Measurements from ENCODE around the gene CHRM2.

CHRM2 gene

DNA sequence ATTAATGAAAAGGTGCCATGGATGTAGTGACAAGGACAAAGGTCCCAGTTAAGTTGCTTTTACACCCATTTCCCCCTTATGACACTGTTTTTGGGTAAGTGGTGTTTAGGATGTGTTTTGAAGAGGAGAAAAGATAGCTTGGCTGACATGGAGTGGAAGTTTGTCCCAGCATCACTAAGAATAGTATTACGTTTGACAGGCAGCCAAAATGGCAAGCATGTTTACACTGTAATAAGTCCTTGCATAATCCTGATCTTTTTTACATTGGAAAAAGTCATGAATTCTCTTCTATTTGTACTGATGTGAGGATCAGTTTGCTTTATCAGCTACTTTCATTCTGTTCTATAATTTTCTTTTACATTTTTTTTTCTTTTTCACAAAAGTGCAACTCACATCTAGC lies 137.8 kb downstream of the CHRM2 start:
- TF ChIP-seq TEAD4 (IDR thresholded peaks at IDR 0.05) = no peak
- TF ChIP-seq FOXM1 (IDR thresholded peaks at IDR 0.05; ENCODE audit: borderline replicate concordance, low read depth) = no peak
- TF ChIP-seq, protein P1, sequence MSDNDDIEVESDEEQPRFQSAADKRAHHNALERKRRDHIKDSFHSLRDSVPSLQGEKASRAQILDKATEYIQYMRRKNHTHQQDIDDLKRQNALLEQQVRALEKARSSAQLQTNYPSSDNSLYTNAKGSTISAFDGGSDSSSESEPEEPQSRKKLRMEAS (IDR thresholded peaks at IDR 0.05) = no peak
- no peak for TF ChIP-seq TAF1 (IDR thresholded peaks at IDR 0.05; ENCODE audit: low read depth)
- no peak for TF ChIP-seq CREB1 (IDR thresholded peaks at IDR 0.05; ENCODE audit: low read depth)

DNA sequence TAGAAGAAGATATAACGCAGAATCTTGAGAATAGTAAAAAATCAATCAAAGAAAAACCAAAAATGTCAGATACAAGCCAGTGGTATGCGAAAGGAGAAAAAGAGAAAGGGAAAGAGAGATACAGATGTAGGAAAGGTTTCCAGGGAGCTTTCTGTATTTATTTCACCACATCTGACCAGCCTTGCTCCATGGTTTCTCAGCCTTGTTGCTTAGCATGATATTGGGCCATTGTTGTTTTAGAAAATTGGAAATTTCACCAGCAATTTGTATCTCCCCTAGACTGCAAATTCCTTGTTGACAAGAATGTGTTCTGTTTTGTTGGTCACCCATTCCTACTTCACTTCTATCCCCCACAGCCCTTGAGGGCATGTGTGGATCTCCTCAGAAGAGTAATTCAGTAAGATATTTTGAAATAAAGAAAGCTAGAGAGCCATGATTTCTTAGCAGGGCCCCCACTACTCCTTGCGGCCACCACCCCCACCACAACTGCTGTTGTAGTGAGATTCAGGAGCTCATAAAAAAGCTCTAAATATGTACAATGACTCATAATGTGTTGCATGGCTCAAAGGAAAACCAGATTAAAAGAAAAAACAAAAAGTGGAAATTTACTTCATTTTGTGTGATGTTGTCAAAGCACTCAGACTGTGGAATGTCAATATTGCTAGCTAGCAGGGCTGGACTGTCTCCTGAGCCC lies 138.7 kb downstream of the CHRM2 start:
- no peak for TF ChIP-seq EGR1 (IDR thresholded peaks at IDR 0.05)
- TF ChIP-seq CEBPB (IDR thresholded peaks at IDR 0.05) = no peak
- no peak for TF ChIP-seq CREB1 (IDR thresholded peaks at IDR 0.05; ENCODE audit: low read depth)
- TF ChIP-seq YY1 (IDR thresholded peaks at IDR 0.05; ENCODE audit: low read depth) = no peak

DNA sequence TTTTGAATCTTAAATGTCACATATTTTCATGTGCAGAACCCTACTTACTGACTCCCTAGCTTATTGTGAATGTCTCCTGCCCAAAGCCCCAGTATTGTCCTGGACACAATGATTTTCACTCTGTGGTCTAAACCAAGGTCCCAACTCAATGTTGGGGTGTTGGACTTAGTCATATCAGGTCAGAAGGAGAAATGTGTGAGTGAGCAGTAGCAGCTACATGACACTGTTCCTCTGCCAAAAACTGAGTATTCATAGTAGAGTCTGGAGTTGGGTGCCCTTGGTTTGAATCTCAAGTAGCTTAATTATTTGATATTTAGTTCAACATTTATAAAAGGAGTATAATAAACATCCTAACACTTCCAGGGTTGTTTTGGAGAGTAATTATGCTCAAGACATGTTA lies 141.0 kb downstream of the CHRM2 start:
- TF ChIP-seq EP300 (IDR thresholded peaks at IDR 0.05; ENCODE audit: borderline replicate concordance) = no peak
- TF ChIP-seq TCF12 (IDR thresholded peaks at IDR 0.05; ENCODE audit: low read depth) = no peak
- no peak for TF ChIP-seq NFIC (IDR thresholded peaks at IDR 0.05)
- TF ChIP-seq, protein P2, sequence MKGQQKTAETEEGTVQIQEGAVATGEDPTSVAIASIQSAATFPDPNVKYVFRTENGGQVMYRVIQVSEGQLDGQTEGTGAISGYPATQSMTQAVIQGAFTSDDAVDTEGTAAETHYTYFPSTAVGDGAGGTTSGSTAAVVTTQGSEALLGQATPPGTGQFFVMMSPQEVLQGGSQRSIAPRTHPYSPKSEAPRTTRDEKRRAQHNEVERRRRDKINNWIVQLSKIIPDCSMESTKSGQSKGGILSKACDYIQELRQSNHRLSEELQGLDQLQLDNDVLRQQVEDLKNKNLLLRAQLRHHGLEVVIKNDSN (IDR thresholded peaks at IDR 0.05) = no peak
- TF ChIP-seq, protein P1 (IDR thresholded peaks at IDR 0.05) = no peak
- no peak for TF ChIP-seq EGR1 (IDR thresholded peaks at IDR 0.05)
- TF ChIP-seq FOXM1 (IDR thresholded peaks at IDR 0.05; ENCODE audit: borderline replicate concordance, low read depth) = no peak

DNA sequence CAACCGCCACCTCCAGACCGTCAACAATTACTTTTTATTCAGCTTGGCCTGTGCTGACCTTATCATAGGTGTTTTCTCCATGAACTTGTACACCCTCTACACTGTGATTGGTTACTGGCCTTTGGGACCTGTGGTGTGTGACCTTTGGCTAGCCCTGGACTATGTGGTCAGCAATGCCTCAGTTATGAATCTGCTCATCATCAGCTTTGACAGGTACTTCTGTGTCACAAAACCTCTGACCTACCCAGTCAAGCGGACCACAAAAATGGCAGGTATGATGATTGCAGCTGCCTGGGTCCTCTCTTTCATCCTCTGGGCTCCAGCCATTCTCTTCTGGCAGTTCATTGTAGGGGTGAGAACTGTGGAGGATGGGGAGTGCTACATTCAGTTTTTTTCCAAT lies 146.6 kb downstream of the CHRM2 start:
- TF ChIP-seq RAD21 (IDR thresholded peaks at IDR 0.05; ENCODE audit: low read depth) (no peak), FOXM1 (IDR thresholded peaks at IDR 0.05; ENCODE audit: borderline replicate concordance, low read depth) (no peak), EGR1 (IDR thresholded peaks at IDR 0.05) (no peak), TEAD4 (IDR thresholded peaks at IDR 0.05) (no peak), YY1 (IDR thresholded peaks at IDR 0.05; ENCODE audit: low read depth) (no peak), CREB1 (IDR thresholded peaks at IDR 0.05; ENCODE audit: low read depth) (no peak), EP300 (IDR thresholded peaks at IDR 0.05; ENCODE audit: borderline replicate concordance) (no peak), NFIC (IDR thresholded peaks at IDR 0.05) (no peak), TAF1 (IDR thresholded peaks at IDR 0.05; ENCODE audit: low read depth) (no peak)
- TF ChIP-seq, protein P2 (IDR thresholded peaks at IDR 0.05) = no peak
- TF ChIP-seq, protein P3, sequence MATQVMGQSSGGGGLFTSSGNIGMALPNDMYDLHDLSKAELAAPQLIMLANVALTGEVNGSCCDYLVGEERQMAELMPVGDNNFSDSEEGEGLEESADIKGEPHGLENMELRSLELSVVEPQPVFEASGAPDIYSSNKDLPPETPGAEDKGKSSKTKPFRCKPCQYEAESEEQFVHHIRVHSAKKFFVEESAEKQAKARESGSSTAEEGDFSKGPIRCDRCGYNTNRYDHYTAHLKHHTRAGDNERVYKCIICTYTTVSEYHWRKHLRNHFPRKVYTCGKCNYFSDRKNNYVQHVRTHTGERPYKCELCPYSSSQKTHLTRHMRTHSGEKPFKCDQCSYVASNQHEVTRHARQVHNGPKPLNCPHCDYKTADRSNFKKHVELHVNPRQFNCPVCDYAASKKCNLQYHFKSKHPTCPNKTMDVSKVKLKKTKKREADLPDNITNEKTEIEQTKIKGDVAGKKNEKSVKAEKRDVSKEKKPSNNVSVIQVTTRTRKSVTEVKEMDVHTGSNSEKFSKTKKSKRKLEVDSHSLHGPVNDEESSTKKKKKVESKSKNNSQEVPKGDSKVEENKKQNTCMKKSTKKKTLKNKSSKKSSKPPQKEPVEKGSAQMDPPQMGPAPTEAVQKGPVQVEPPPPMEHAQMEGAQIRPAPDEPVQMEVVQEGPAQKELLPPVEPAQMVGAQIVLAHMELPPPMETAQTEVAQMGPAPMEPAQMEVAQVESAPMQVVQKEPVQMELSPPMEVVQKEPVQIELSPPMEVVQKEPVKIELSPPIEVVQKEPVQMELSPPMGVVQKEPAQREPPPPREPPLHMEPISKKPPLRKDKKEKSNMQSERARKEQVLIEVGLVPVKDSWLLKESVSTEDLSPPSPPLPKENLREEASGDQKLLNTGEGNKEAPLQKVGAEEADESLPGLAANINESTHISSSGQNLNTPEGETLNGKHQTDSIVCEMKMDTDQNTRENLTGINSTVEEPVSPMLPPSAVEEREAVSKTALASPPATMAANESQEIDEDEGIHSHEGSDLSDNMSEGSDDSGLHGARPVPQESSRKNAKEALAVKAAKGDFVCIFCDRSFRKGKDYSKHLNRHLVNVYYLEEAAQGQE (IDR thresholded peaks at IDR 0.05; ENCODE audit: low read depth) = no peak
- TF ChIP-seq, protein P1 (IDR thresholded peaks at IDR 0.05) = no peak

DNA sequence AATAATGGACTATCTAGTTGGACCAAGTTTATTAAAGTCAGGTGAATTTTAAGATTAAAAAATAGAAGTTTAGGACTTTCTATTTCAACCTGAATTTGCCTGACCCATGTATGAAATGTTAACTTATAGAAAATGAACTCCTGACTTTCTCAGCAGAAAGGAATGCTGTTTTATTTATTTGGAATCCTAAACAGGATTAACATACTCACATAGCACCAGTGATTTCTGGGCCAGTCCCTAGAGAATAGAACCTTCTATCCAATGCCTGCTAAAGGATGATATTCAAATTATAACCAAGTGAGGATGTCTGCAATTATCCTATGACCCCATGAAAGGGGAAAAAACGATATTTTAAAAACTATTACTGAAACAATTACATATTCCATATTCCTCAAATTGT lies 148.8 kb downstream of the CHRM2 start:
- TF ChIP-seq TCF12 (IDR thresholded peaks at IDR 0.05; ENCODE audit: low read depth) = no peak
- TF ChIP-seq EGR1 (IDR thresholded peaks at IDR 0.05) = no peak
- TF ChIP-seq, protein P2 (IDR thresholded peaks at IDR 0.05) = no peak
- TF ChIP-seq RAD21 (IDR thresholded peaks at IDR 0.05; ENCODE audit: low read depth) = no peak
- TF ChIP-seq, protein P1 (IDR thresholded peaks at IDR 0.05) = no peak
- no peak for TF ChIP-seq CEBPB (IDR thresholded peaks at IDR 0.05)
- no peak for TF ChIP-seq TEAD4 (IDR thresholded peaks at IDR 0.05)
- no peak for TF ChIP-seq FOXM1 (IDR thresholded peaks at IDR 0.05; ENCODE audit: borderline replicate concordance, low read depth)
- TF ChIP-seq CREB1 (IDR thresholded peaks at IDR 0.05; ENCODE audit: low read depth) = no peak
- no peak for TF ChIP-seq NFIC (IDR thresholded peaks at IDR 0.05)

DNA sequence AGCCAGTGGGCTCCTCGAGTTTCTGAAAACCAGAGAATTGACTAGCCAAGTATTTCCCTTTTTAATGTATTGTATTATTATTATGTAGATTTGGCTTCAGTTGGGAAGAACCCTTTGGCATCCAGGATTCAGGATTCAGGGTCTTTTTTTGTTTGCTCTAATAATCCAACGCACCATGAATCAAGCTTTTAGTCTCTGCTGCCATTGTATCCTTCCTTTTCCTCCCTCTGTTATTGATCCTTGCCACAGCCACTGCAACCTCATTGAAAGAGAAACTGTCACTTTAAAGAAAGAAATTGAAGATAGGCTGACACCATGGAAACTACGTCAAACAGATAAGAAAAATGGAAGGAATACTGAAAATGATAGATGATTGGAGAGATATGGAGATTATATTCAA lies 150.0 kb downstream of the CHRM2 start:
- TF ChIP-seq YY1 (IDR thresholded peaks at IDR 0.05; ENCODE audit: low read depth) (no peak), EGR1 (IDR thresholded peaks at IDR 0.05) (no peak), ZBTB7A (IDR thresholded peaks at IDR 0.05; ENCODE audit: low read depth) (no peak), TCF12 (IDR thresholded peaks at IDR 0.05; ENCODE audit: low read depth) (no peak), CEBPB (IDR thresholded peaks at IDR 0.05) (no peak), TEAD4 (IDR thresholded peaks at IDR 0.05) (no peak), TAF1 (IDR thresholded peaks at IDR 0.05; ENCODE audit: low read depth) (no peak), CREB1 (IDR thresholded peaks at IDR 0.05; ENCODE audit: low read depth) (no peak), NFIC (IDR thresholded peaks at IDR 0.05) (no peak), RAD21 (IDR thresholded peaks at IDR 0.05; ENCODE audit: low read depth) (no peak), EP300 (IDR thresholded peaks at IDR 0.05; ENCODE audit: borderline replicate concordance) (no peak)
- TF ChIP-seq, protein P3 (IDR thresholded peaks at IDR 0.05; ENCODE audit: low read depth) = no peak
- TF ChIP-seq, protein P2 (IDR thresholded peaks at IDR 0.05) = no peak

Measured in Ishikawa (cell line).